GM12878 (cell line): ENCODE results near the gene ARFIP1.

Experiments used
- ATF3 ChIP-seq: IDR thresholded peaks from 2 replicates; pipeline ENCODE4 v1.6.1; 2011; ENCODE audit warnings: low read depth, mild to moderate bottlenecking, low read length, moderate library complexity, borderline replicate concordance; ENCODE audit errors: extremely low read depth
- CTCF ChIP-seq, 3 experiments: IDR thresholded peaks in 2 of 3; conservative IDR thresholded peaks in 1 of 3; 2 replicates each; pipeline ENCODE4 v1.5.1; 2011; ENCODE audit warnings: low read depth in 3 of 3, low read length in 3 of 3, mild to moderate bottlenecking in 3 of 3, control low read depth in 2 of 3, moderate library complexity in 2 of 3, inconsistent platforms in 1 of 3, mixed read lengths in 1 of 3; ENCODE audit not compliant: control insufficient read depth in 2 of 3, insufficient read depth in 1 of 3; ENCODE audit errors: extremely low read depth in 1 of 3
- EP300 ChIP-seq, 2 experiments: fragments of 150-350 bp in 1 of 2; IDR thresholded peaks; 2 replicates each; pipeline ENCODE4 v1.6.1; 2011 to 2012; ENCODE audit warnings: low read depth in 2 of 2, low read length in 2 of 2, borderline replicate concordance in 1 of 2, improper control_type of control experiment in 1 of 2, inconsistent platforms in 1 of 2; ENCODE audit not compliant: control insufficient read depth in 1 of 2
- HDAC2 ChIP-seq: fragments of 200-600 bp; sonication (generic); IDR thresholded peaks from 2 replicates; pipeline ENCODE4 v1.6.1; 2017
- SMC3 ChIP-seq: IDR thresholded peaks from 2 replicates; pipeline ENCODE4 v1.6.1; 2011; ENCODE audit warnings: low read length, improper control_type of control experiment, borderline replicate concordance
- SREBF2 ChIP-seq: IDR thresholded peaks from 2 replicates; pipeline ENCODE4 v1.6.1; 2012; ENCODE audit warnings: mild to moderate bottlenecking, low read length
- YBX1 ChIP-seq: fragments of 450-650 bp; IDR thresholded peaks from 2 replicates; pipeline ENCODE4 v1.6.1; 2016; ENCODE audit warnings: antibody characterized with exemption
- TF ChIP-seq, protein P1 (sequence below): fragments of 450-650 bp; IDR thresholded peaks from 2 replicates; pipeline ENCODE4 v1.6.1; 2017; ENCODE audit warnings: mild to moderate bottlenecking

DNA sequence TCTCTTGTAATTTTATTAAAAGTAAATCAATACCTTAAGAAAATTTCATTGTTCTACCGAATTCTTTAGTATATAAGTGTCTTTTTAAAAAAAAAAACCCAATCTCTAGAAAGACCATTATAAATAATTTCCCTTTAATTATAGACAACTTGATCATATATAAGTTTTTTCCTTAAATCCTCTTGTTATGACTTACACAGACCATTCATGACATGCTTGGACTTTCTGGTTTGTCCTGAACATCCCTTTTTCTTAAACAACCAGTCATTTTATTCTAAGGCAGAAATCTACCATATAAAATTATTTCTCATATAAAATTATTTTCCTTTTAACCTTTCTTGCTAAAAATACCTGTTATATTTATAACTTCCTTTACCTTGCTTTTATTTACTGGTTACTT is 141.0 kb downstream of the ARFIP1 start:
- TF ChIP-seq SREBF2: no peak
- TF ChIP-seq HDAC2: no peak
- no peak for TF ChIP-seq CTCF (IDR thresholded peaks at IDR 0.05 in 2 of 3, conservative IDR thresholded peaks at IDR 0.05 in 1 of 3; ENCODE audit: control insufficient read depth in 2 of 3, extremely low read depth in 1 of 3, insufficient read depth in 1 of 3, low read depth in 3 of 3, low read length in 3 of 3)
- no peak for TF ChIP-seq SMC3
- TF ChIP-seq, protein P1, sequence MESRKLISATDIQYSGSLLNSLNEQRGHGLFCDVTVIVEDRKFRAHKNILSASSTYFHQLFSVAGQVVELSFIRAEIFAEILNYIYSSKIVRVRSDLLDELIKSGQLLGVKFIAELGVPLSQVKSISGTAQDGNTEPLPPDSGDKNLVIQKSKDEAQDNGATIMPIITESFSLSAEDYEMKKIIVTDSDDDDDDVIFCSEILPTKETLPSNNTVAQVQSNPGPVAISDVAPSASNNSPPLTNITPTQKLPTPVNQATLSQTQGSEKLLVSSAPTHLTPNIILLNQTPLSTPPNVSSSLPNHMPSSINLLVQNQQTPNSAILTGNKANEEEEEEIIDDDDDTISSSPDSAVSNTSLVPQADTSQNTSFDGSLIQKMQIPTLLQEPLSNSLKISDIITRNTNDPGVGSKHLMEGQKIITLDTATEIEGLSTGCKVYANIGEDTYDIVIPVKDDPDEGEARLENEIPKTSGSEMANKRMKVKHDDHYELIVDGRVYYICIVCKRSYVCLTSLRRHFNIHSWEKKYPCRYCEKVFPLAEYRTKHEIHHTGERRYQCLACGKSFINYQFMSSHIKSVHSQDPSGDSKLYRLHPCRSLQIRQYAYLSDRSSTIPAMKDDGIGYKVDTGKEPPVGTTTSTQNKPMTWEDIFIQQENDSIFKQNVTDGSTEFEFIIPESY: no peak
- TF ChIP-seq EP300 (IDR thresholded peaks at IDR 0.05; ENCODE audit: borderline replicate concordance in 1 of 2, control insufficient read depth in 1 of 2, low read depth in 2 of 2, low read length in 2 of 2): no peak
- TF ChIP-seq ATF3: no peak
- TF ChIP-seq YBX1: no peak
